Neural cell (in vitro differentiated cells): ENCODE results near the gene NXPE2.

Experiments used
- CTCF ChIP-seq: fragments of 450-650 bp; IDR thresholded peaks from 2 replicates; pipeline ENCODE4 v1.5.1; 2014; ENCODE audit warnings: antibody characterized with exemption, mild to moderate bottlenecking, moderate library complexity; ENCODE audit not compliant: poor library complexity, severe bottlenecking
- EP300 ChIP-seq: fragments of 450-650 bp; conservative IDR thresholded peaks from 2 replicates; pipeline ENCODE4 v1.6.1; 2014; ENCODE audit warnings: antibody characterized with exemption, mild to moderate bottlenecking, moderate library complexity; ENCODE audit not compliant: poor library complexity, severe bottlenecking
- EZH2 ChIP-seq: fragments of 200-600, 300-800 bp; shearing (Covaris generic), sonication (generic); IDR thresholded peaks from 2 replicates; pipeline ENCODE4 v1.6.1; 2014; ENCODE audit warnings: antibody characterized with exemption, low read length, borderline replicate concordance, mild to moderate bottlenecking; ENCODE audit not compliant: insufficient read depth, poor library complexity, severe bottlenecking
- POLR2AphosphoS5 ChIP-seq: IDR thresholded peaks from 2 replicates; pipeline ENCODE4 v1.6.1; 2012
- SMC3 ChIP-seq: fragments of 450-650 bp; conservative IDR thresholded peaks from 2 replicates; pipeline ENCODE4 v1.6.1; 2014; ENCODE audit warnings: antibody characterized with exemption, mild to moderate bottlenecking, moderate library complexity; ENCODE audit not compliant: poor library complexity
- TAF1 ChIP-seq: IDR thresholded peaks from 2 replicates; pipeline ENCODE4 v1.6.1; 2012; ENCODE audit warnings: low read depth

GRCh38 chr11:114684636-114685035 lies 6.3 kb downstream of the NXPE2 start:
- TF ChIP-seq TAF1 = no peak
- TF ChIP-seq CTCF = no peak
- TF ChIP-seq EZH2 = no peak
- TF ChIP-seq POLR2AphosphoS5 = no peak
- no peak for TF ChIP-seq SMC3
- no peak for TF ChIP-seq EP300
